HG02759 (cell line): Measurements from ENCODE around the gene IP6K3.

Source experiments
- ATAC-seq: cut with Tn5 transposase; IDR thresholded peaks from one replicate; pipeline ENCODE4 v1.9.1; 2021; ENCODE audit warnings: mild to moderate bottlenecking, moderate library complexity; ENCODE audit not compliant: unreplicated experiment

Gene IP6K3

GRCh38 chr6:33744001-33744848, 2.5 kb downstream of the IP6K3 start:
- ATAC-seq = no peak

GRCh38 chr6:33742837-33743236, 3.9 kb downstream of the IP6K3 start:
- ATAC-seq = no peak

GRCh38 chr6:33742092-33742491, 4.6 kb downstream of the IP6K3 start:
- ATAC-seq = no peak

GRCh38 chr6:33740794-33741193, 5.9 kb downstream of the IP6K3 start:
- ATAC-seq = no peak

GRCh38 chr6:33740204-33740608, 6.5 kb downstream of the IP6K3 start:
- no peak for ATAC-seq

- ATAC-seq = no peak
Measured at GRCh38 chr6:33739571-33739970, 7.1 kb downstream of the IP6K3 start.

GRCh38 chr6:33738879-33739278, 7.8 kb downstream of the IP6K3 start:
- no peak for ATAC-seq

- ATAC-seq = no peak
Measured at GRCh38 chr6:33738153-33738552, 8.6 kb downstream of the IP6K3 start.

GRCh38 chr6:33737267-33738026, 9.3 kb downstream of the IP6K3 start:
- no peak for ATAC-seq

- no peak for ATAC-seq
Measured at GRCh38 chr6:33735216-33735615, 11.5 kb downstream of the IP6K3 start.

GRCh38 chr6:33733709-33734007, 13.0 kb downstream of the IP6K3 start:
- no peak for ATAC-seq

GRCh38 chr6:33732817-33733708, 13.6 kb downstream of the IP6K3 start:
- no peak for ATAC-seq

- no peak for ATAC-seq
Measured at GRCh38 chr6:33732385-33732784, 14.3 kb downstream of the IP6K3 start.

GRCh38 chr6:33731751-33732282, 14.9 kb downstream of the IP6K3 start:
- no peak for ATAC-seq

GRCh38 chr6:33731035-33731434, 15.7 kb downstream of the IP6K3 start:
- ATAC-seq = no peak

GRCh38 chr6:33730611-33731010, 16.1 kb downstream of the IP6K3 start:
- no peak for ATAC-seq

GRCh38 chr6:33729059-33729458, 17.6 kb downstream of the IP6K3 start:
- ATAC-seq = no peak

- no peak for ATAC-seq
Measured at GRCh38 chr6:33728438-33728837, 18.3 kb downstream of the IP6K3 start.

GRCh38 chr6:33727932-33728331, 18.8 kb downstream of the IP6K3 start:
- no peak for ATAC-seq

GRCh38 chr6:33727126-33727525, 19.6 kb downstream of the IP6K3 start:
- ATAC-seq = no peak

- no peak for ATAC-seq
Measured at GRCh38 chr6:33726696-33727095, 20.0 kb downstream of the IP6K3 start.
